Stimulated activated CD4-positive, alpha-beta T cell treated with anti-CD3 and anti-CD28 coated beads, Interleukin-4, amount 100 ng/mL, for 4 hours (primary cell): Measurements from ENCODE around the gene THY1.

Experiments used
- DNase-seq, 2 experiments: peaks; one replicate each; pipeline ENCODE4 v3.0.0-alpha.2; 2020

The THY1 gene

GRCh38 chr11:119367661-119368120 is 55.3 kb downstream of the THY1 start:
- no peak for DNase-seq
